ENCODE results near the gene DGKI. TPM values are rescaled to one million over a fixed set of nuclear protein-coding genes. Genes with fewer than 3 reads are reported as not detected.

DGKI gene
- total RNA-seq, 3 donors from 2014 or later (not counting 1 experiment from before 2014, with no cell fraction given), result 0.53 TPM; not detected in 2

- Histone ChIP-seq H3K27me3 (ENCODE audit: control insufficient read depth, insufficient read depth, low read length) (no peaks in the 10 kb centered on the region), H3K4me3 (ENCODE audit: low read length) (no peak overlapping the region), H3K4me1 (ENCODE audit: control insufficient read depth, insufficient read depth, low read length) (no peaks in the 10 kb centered on the region), H3K9me3 (ENCODE audit: control insufficient read depth, insufficient read depth, low read length) (no peaks in the 10 kb centered on the region), H3K36me3 (ENCODE audit: control insufficient read depth, insufficient read depth, low read length) (no peaks in the 10 kb centered on the region), H3K27ac (ENCODE audit: low read length) (no peak overlapping the region)
- WGBS (ENCODE audit: insufficient coverage), result 92% methylated on average over 13 of the region's 13 CpGs
- intact Hi-C loops (cut with micrococcal nuclease), result no loop called here
- Mint-ChIP-seq H3K4me3 (no peak overlapping the region), H3K27me3 (ENCODE audit: low read depth in 2 of 2) (no peaks in the 10 kb centered on the region), H3K36me3 (no peaks in the 10 kb centered on the region), H3K4me1 (no peaks in the 10 kb centered on the region), H3K9me3 (peaks cover 11 to 16% of the 10 kb centered on the region in 2 donors), H3K27ac (no peak overlapping the region)
- TF ChIP-seq CTCF (IDR thresholded peaks at IDR 0.05), result no peak
- DNase-seq (no peak), ATAC-seq (no peak)
Measured at GRCh38 chr7:137546009-137546408, 300.8 kb downstream of the DGKI start.

GRCh38 chr7:137545059-137545716, 301.6 kb downstream of the DGKI start:
- intact Hi-C loops (cut with micrococcal nuclease), result no loop called here
- no peak overlapping the region for H3K27ac Mint-ChIP-seq
- H3K27me3 ChIP-seq (ENCODE audit: control insufficient read depth, insufficient read depth, low read length), result no peaks in the 10 kb centered on the region
- H3K4me1 Mint-ChIP-seq, result no peaks in the 10 kb centered on the region
- no peaks in the 10 kb centered on the region for H3K4me1 ChIP-seq (ENCODE audit: control insufficient read depth, insufficient read depth, low read length)
- no peak overlapping the region for H3K4me3 ChIP-seq (ENCODE audit: low read length)
- no peaks in the 10 kb centered on the region for H3K36me3 ChIP-seq (ENCODE audit: control insufficient read depth, insufficient read depth, low read length)
- DNase-seq (no peak), ATAC-seq (no peak)
- no peaks in the 10 kb centered on the region for H3K36me3 Mint-ChIP-seq
- no peak overlapping the region for H3K4me3 Mint-ChIP-seq
- no peaks in the 10 kb centered on the region for H3K9me3 ChIP-seq (ENCODE audit: control insufficient read depth, insufficient read depth, low read length)
- no peaks in the 10 kb centered on the region for H3K27me3 Mint-ChIP-seq (ENCODE audit: low read depth in 2 of 2)
- 45% methylated on average over 4 of the region's 4 CpGs for WGBS (ENCODE audit: insufficient coverage)
- H3K9me3 Mint-ChIP-seq, result peaks cover 13 to 15% of the 10 kb centered on the region in 2 donors
- H3K27ac ChIP-seq (ENCODE audit: low read length), result no peak overlapping the region
- TF ChIP-seq CTCF (IDR thresholded peaks at IDR 0.05), result no peak

DNA sequence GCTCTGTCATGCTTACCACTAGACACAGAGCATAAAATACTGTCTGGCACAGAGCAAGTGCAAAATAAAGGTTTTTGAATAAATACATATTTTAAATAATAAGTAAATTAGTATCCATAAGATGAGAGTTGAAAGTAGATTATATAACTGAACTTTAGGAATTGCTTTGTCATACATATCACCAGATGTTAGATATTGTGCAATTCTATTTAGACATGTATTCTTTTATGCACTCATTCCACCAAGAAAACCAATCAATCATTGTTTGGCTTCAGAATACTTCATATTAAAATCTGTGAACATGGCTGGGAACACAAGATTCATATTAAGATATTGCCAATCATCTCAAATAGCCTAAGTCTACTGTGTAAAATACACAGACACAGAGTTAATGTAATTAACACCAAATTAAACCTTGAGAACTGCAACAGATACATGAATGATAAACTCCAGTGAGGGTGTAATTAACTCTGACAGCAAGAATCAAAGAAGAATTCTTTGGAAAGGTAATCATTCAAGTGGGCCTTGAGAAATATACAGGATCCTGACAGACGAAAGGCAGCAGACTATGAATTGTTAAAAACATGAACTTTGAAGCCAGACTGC, 302.2 kb downstream of the DGKI start:
- no peak overlapping the region for H3K27ac ChIP-seq (ENCODE audit: low read length)
- H3K9me3 ChIP-seq (ENCODE audit: control insufficient read depth, insufficient read depth, low read length), result no peaks in the 10 kb centered on the region
- H3K27me3 ChIP-seq (ENCODE audit: control insufficient read depth, insufficient read depth, low read length), result no peaks in the 10 kb centered on the region
- ATAC-seq (no peak), DNase-seq (no peak)
- no peak overlapping the region for H3K27ac Mint-ChIP-seq
- H3K4me3 ChIP-seq (ENCODE audit: low read length), result no peak overlapping the region
- no peak for TF ChIP-seq CTCF (IDR thresholded peaks at IDR 0.05)
- H3K4me1 Mint-ChIP-seq, result no peaks in the 10 kb centered on the region
- intact Hi-C loops (cut with micrococcal nuclease), result no loop called here
- H3K27me3 Mint-ChIP-seq (ENCODE audit: low read depth in 2 of 2), result no peaks in the 10 kb centered on the region
- H3K36me3 ChIP-seq (ENCODE audit: control insufficient read depth, insufficient read depth, low read length), result no peaks in the 10 kb centered on the region
- H3K36me3 Mint-ChIP-seq, result no peaks in the 10 kb centered on the region
- H3K9me3 Mint-ChIP-seq, result peaks cover 13 to 15% of the 10 kb centered on the region in 2 donors
- WGBS (ENCODE audit: insufficient coverage), result 87% methylated on average over 1 of the region's 1 CpG
- no peak overlapping the region for H3K4me3 Mint-ChIP-seq
- no peaks in the 10 kb centered on the region for H3K4me1 ChIP-seq (ENCODE audit: control insufficient read depth, insufficient read depth, low read length)

Data from natural killer cell (primary cell).